Parathyroid adenoma (tissue), 2 donors: ENCODE data around the gene MEOX1.

Source experiments
- H2AFZ ChIP-seq: fragments of 300-600 bp; sonication (generic); one replicate; pipeline ENCODE4 v1.7.0; 2017; ENCODE audit warnings: antibody characterized with exemption, mild to moderate bottlenecking
- H3K27ac ChIP-seq: fragments of 300-600 bp; sonication (generic); one replicate; pipeline ENCODE4 v1.7.0; 2017
- H3K27me3 ChIP-seq: fragments of 300-600 bp; sonication (generic); one replicate; pipeline ENCODE4 v1.7.0; 2017; ENCODE audit warnings: low read length; ENCODE audit not compliant: control insufficient read depth, insufficient read depth
- H3K36me3 ChIP-seq: fragments of 300-600 bp; sonication (generic); one replicate; pipeline ENCODE4 v1.7.0; 2017; ENCODE audit warnings: low read length; ENCODE audit not compliant: control insufficient read depth, insufficient read depth
- H3K4me1 ChIP-seq: fragments of 300-600 bp; sonication (generic); one replicate; pipeline ENCODE4 v1.7.0; 2017; ENCODE audit warnings: control low read depth
- H3K4me2 ChIP-seq: fragments of 300-600 bp; sonication (generic); one replicate; pipeline ENCODE4 v1.7.0; 2017; ENCODE audit warnings: low read length
- H3K4me3 ChIP-seq: fragments of 300-600 bp; sonication (generic); one replicate; pipeline ENCODE4 v1.7.0; 2017; ENCODE audit warnings: low read depth, low read length
- H3K79me2 ChIP-seq: fragments of 300-600 bp; sonication (generic); one replicate; pipeline ENCODE4 v1.7.0; 2017; ENCODE audit warnings: control low read depth
- H3K9ac ChIP-seq: fragments of 300-600 bp; sonication (generic); one replicate; pipeline ENCODE4 v1.7.0; 2017; ENCODE audit warnings: mild to moderate bottlenecking
- H3K9me3 ChIP-seq: fragments of 300-600 bp; sonication (generic); one replicate; pipeline ENCODE4 v1.7.0; 2017; ENCODE audit warnings: low read length; ENCODE audit not compliant: control insufficient read depth
- TF ChIP-seq, protein P1 (sequence below): fragments of 300-600 bp; sonication (generic); IDR thresholded peaks from one replicate; pipeline ENCODE4 v1.7.0; 2017; ENCODE audit warnings: antibody characterized with exemption, mild to moderate bottlenecking
- donor health status: primary hyperparathyroidism.

The MEOX1 gene

DNA sequence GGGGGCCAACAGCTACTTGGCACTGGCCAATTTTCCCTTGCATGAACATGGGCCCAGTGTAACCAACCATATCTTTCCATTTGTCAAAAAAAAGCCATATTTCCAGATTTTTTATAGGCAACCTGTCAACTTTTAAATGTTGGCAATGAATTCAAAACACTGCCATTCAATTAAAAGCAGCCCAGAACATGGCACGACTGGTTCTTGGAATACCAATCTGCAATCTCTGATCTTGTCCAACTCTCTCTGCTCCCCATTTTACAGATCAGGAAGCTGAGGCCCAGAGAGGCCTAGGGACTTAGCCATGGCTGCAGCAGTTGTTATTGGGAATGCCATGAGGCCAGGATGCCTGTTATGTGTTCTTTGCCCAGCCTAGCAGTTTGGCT is 8.9 kb upstream of the MEOX1 start:
- Histone ChIP-seq H3K9me3 (no peaks in the 10 kb centered on the region), H3K36me3 (no peaks in the 10 kb centered on the region), H2AFZ (no peak overlapping the region), H3K27me3 (no peaks in the 10 kb centered on the region), H3K4me3 (no peak overlapping the region), H3K4me1 (no peaks in the 10 kb centered on the region), H3K79me2 (no peaks in the 10 kb centered on the region), H3K27ac (no peak overlapping the region), H3K9ac (no peak overlapping the region), H3K4me2 (no peak overlapping the region)
- TF ChIP-seq, protein P1, sequence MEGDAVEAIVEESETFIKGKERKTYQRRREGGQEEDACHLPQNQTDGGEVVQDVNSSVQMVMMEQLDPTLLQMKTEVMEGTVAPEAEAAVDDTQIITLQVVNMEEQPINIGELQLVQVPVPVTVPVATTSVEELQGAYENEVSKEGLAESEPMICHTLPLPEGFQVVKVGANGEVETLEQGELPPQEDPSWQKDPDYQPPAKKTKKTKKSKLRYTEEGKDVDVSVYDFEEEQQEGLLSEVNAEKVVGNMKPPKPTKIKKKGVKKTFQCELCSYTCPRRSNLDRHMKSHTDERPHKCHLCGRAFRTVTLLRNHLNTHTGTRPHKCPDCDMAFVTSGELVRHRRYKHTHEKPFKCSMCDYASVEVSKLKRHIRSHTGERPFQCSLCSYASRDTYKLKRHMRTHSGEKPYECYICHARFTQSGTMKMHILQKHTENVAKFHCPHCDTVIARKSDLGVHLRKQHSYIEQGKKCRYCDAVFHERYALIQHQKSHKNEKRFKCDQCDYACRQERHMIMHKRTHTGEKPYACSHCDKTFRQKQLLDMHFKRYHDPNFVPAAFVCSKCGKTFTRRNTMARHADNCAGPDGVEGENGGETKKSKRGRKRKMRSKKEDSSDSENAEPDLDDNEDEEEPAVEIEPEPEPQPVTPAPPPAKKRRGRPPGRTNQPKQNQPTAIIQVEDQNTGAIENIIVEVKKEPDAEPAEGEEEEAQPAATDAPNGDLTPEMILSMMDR, result no peak

DNA sequence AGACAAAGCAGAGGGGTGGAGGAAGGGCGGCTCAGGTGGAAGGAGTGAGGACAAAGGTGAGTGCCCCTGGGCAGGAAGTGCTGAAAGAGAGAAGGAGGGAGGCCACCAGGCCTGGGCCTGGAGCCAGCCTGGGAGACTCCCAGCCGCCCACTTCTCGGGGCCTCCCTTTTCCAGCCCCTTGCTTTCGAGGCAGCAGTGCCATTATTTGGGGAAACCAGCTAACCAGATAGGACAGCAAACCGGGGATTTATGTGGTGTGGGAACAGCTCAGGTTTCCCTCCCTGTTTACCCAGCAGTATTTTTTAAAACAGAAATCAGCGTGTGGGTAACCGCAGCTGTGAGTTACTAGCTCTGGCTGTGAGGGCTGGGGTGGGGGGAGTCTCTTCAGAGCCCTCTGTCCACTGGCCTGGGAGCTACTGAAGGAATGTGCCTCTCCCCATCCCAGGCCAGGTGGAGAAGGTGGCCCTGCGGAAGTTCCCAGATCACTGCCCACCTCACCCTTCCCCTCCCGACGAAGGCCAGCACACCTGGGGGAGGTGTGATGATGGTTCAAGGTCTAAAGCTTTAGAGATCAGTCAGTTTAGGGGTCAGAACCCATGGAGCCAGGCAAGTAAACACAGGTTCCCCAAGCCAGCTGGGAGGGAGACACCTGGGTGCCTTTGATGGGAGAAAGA is 8.4 kb upstream of the MEOX1 start:
- Histone ChIP-seq H2AFZ (no peak overlapping the region), H3K4me1 (no peaks in the 10 kb centered on the region), H3K4me3 (no peak overlapping the region), H3K9ac (no peak overlapping the region), H3K27me3 (no peaks in the 10 kb centered on the region), H3K9me3 (no peaks in the 10 kb centered on the region), H3K4me2 (no peak overlapping the region), H3K27ac (no peak overlapping the region), H3K79me2 (no peaks in the 10 kb centered on the region), H3K36me3 (no peaks in the 10 kb centered on the region)
- TF ChIP-seq, protein P1, result no peak

GRCh38 chr17:43667947-43668348 is 6.2 kb upstream of the MEOX1 start:
- H3K9me3 ChIP-seq, result no peaks in the 10 kb centered on the region
- no peak overlapping the region for H3K9ac ChIP-seq
- H3K4me3 ChIP-seq, result no peak overlapping the region
- no peak overlapping the region for H3K27ac ChIP-seq
- H3K36me3 ChIP-seq, result no peaks in the 10 kb centered on the region
- no peaks in the 10 kb centered on the region for H3K27me3 ChIP-seq
- H3K79me2 ChIP-seq, result no peaks in the 10 kb centered on the region
- no peaks in the 10 kb centered on the region for H3K4me1 ChIP-seq
- no peak overlapping the region for H2AFZ ChIP-seq
- H3K4me2 ChIP-seq, result no peak overlapping the region
- TF ChIP-seq, protein P1, result no peak

DNA sequence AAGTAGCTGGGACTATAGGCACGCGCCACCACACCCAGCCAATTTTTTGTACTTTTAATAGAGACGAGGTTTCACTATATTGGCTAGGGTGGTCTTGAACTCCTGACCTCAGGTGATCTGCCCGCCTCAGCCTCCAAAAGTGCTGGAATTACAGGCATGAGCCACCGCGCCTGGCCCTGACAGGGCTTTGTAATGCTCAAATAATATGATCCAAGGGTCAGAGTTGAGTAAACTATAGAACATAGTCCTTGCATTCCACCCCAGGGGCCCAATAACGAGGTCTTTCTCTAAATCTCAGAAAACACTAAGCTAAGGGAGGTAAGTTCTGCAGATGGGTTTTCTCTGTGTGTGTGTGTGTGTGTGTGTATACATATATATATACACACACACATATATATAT is 5.8 kb upstream of the MEOX1 start:
- TF ChIP-seq, protein P1, result no peak
- Histone ChIP-seq H2AFZ (no peak overlapping the region), H3K79me2 (no peaks in the 10 kb centered on the region), H3K27ac (no peak overlapping the region), H3K4me2 (no peak overlapping the region), H3K4me1 (no peaks in the 10 kb centered on the region), H3K9ac (no peak overlapping the region), H3K9me3 (no peaks in the 10 kb centered on the region), H3K4me3 (no peak overlapping the region), H3K36me3 (no peaks in the 10 kb centered on the region), H3K27me3 (no peaks in the 10 kb centered on the region)

DNA sequence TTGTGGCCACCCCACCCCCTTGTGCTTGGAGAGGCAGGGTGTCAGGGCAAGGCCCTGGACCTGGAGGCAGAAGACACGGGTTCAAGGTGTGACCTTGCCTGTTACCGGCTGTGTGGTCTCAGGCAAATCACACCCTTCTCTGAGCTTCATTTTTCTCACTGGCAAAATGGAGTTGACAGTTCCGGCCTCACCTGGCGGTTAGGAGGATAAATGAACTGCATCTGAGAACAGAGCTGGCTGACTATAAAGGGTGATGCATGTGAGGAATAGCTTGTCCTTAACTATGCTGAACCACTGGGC is 4.2 kb upstream of the MEOX1 start:
- no peak overlapping the region for H3K4me2 ChIP-seq
- TF ChIP-seq, protein P1, result no peak
- no peaks in the 10 kb centered on the region for H3K27me3 ChIP-seq
- no peak overlapping the region for H3K9ac ChIP-seq
- no peaks in the 10 kb centered on the region for H3K4me1 ChIP-seq
- H2AFZ ChIP-seq, result no peak overlapping the region
- H3K4me3 ChIP-seq, result no peak overlapping the region
- no peaks in the 10 kb centered on the region for H3K79me2 ChIP-seq
- no peak overlapping the region for H3K27ac ChIP-seq
- H3K9me3 ChIP-seq, result no peaks in the 10 kb centered on the region
- no peaks in the 10 kb centered on the region for H3K36me3 ChIP-seq
